CD4-positive, CD25-positive, alpha-beta regulatory T cell (primary cell): Measurements from ENCODE around the gene PLA2G6. TPM values are rescaled to one million over a fixed set of nuclear protein-coding genes. Genes with fewer than 3 reads are reported as not detected.
"Not testable (repeated sequence)": the region's sequence is repeated elsewhere in the genome, so short reads cannot be mapped to it uniquely, and the experiment has no call there.

Source experiments
- ATAC-seq, 2 donors: fragments of 150-1000 bp; cut with Tn5 transposase; one replicate each; pipeline ENCODE4 v1.10.0; 2021; ENCODE audit warnings: low read depth in 2 of 2, moderate number of reproducible peaks in 2 of 2, moderate library complexity in 1 of 2
- DNase-seq, 3 donors: peaks; one replicate each; pipeline versions ENCODE4 v3.0.0 to v3.0.0-alpha.2; 2012 to 2022; ENCODE audit warnings: mixed read lengths in 1 of 3
- H3K27ac ChIP-seq: one replicate; pipeline ENCODE4 v1.7.0; 2013; ENCODE audit warnings: mild to moderate bottlenecking, low read length; ENCODE audit not compliant: insufficient read depth, poor library complexity, severe bottlenecking
- H3K27me3 ChIP-seq: one replicate; pipeline ENCODE4 v1.7.0; 2013; ENCODE audit warnings: low read length; ENCODE audit not compliant: control insufficient read depth, insufficient read depth
- H3K36me3 ChIP-seq: one replicate; pipeline ENCODE4 v1.7.0; 2013; ENCODE audit warnings: mild to moderate bottlenecking, low read length, moderate library complexity; ENCODE audit not compliant: control insufficient read depth, insufficient read depth
- H3K4me1 ChIP-seq: 2 replicates; pipeline ENCODE4 v1.7.0; 2013; ENCODE audit warnings: mild to moderate bottlenecking, low read length; ENCODE audit not compliant: insufficient read depth, control insufficient read depth, poor library complexity, severe bottlenecking
- H3K4me3 ChIP-seq: one replicate; pipeline ENCODE4 v1.7.0; 2013; ENCODE audit warnings: low read depth, mild to moderate bottlenecking, low read length, moderate library complexity
- H3K9me3 ChIP-seq, 2 experiments: 1 replicate in 1 of 2; 2 replicates in 1 of 2; pipeline ENCODE4 v1.7.0; 2013; ENCODE audit warnings: low read length in 2 of 2, mild to moderate bottlenecking in 1 of 2, moderate library complexity in 1 of 2; ENCODE audit not compliant: control insufficient read depth in 2 of 2
- H3K27ac Mint-ChIP-seq, 3 donors: one replicate each; pipeline ENCODE4 v1.8.0; 2020 to 2022; ENCODE audit warnings: mild to moderate bottlenecking in 3 of 3, mixed read lengths in 3 of 3, moderate library complexity in 2 of 3
- H3K27me3 Mint-ChIP-seq: one replicate; pipeline ENCODE4 v1.8.0; 2022; ENCODE audit warnings: mild to moderate bottlenecking, mixed read lengths
- H3K36me3 Mint-ChIP-seq: one replicate; pipeline ENCODE4 v1.8.0; 2020; ENCODE audit warnings: mixed read lengths
- H3K4me1 Mint-ChIP-seq, 4 donors: one replicate each; pipeline ENCODE4 v1.8.0; 2020 to 2022; ENCODE audit warnings: mixed read lengths in 4 of 4, mild to moderate bottlenecking in 1 of 4
- H3K4me3 Mint-ChIP-seq, 4 donors: one replicate each; pipeline ENCODE4 v1.8.0; 2020 to 2022; ENCODE audit warnings: mild to moderate bottlenecking in 4 of 4, mixed read lengths in 4 of 4, moderate library complexity in 3 of 4
- H3K9me3 Mint-ChIP-seq, 7 donors: one replicate each; pipeline ENCODE4 v1.8.0; 2020 to 2022; ENCODE audit warnings: mixed read lengths in 7 of 7, mild to moderate bottlenecking in 3 of 7, moderate library complexity in 2 of 7
- polyA plus RNA-seq, 4 donors: library from polyadenylated mRNA; unstranded; fragments of 300-500 nt; fragmentation: Illumina TruSeq; gene quantifications; one replicate each; pipeline ENCODE4 v1.2.3, GENCODE V29; 2021
- total RNA-seq: library from RNA; stranded (reverse); gene quantifications from one replicate; pipeline ENCODE4 v1.2.3, GENCODE V29; 2022

PLA2G6 gene
- total and polyA plus RNA-seq, 5 donors from 2014 or later, result 2.6 to 137 (median 5.5) TPM

- peak; percentile 19 to 20 for ATAC-seq
- DNase-seq, result peak; percentile 21 to 79 (median 56)
- H3K4me3 ChIP-seq, result peak overlapping the region; percentile 82
- no peaks in the 10 kb centered on the region for H3K27me3 ChIP-seq
- no peaks in the 10 kb centered on the region for H3K36me3 Mint-ChIP-seq
- H3K9me3 ChIP-seq, result no peaks in the 10 kb centered on the region
- H3K27ac ChIP-seq, result peak overlapping the region; percentile 88
- no peaks in the 10 kb centered on the region for H3K27me3 Mint-ChIP-seq
- peaks cover 29% of the 10 kb centered on the region for H3K4me1 ChIP-seq
- H3K9me3 Mint-ChIP-seq, result peaks cover 0 to 2% (median 0%) of the 10 kb centered on the region in 7 donors
- peak overlapping the region; percentile 98 for H3K27ac Mint-ChIP-seq
- H3K36me3 ChIP-seq, result no peaks in the 10 kb centered on the region
- peaks cover 19 to 55% (median 35%) of the 10 kb centered on the region in 4 donors for H3K4me1 Mint-ChIP-seq
- H3K4me3 Mint-ChIP-seq, result peak overlapping the region; percentile 88 to 99 (median 96)
Measured at GRCh38 chr22:38180841-38181452, 683 bp downstream of the PLA2G6 start.

GRCh38 chr22:38178605-38178937, 3.1 kb downstream of the PLA2G6 start:
- not testable (repeated sequence) for ATAC-seq, H3K36me3 Mint-ChIP-seq, H3K36me3 ChIP-seq, H3K27me3 ChIP-seq, H3K27me3 Mint-ChIP-seq, H3K9me3 ChIP-seq, H3K4me3 ChIP-seq, H3K27ac Mint-ChIP-seq, H3K9me3 Mint-ChIP-seq, H3K27ac ChIP-seq, DNase-seq
- H3K4me1 ChIP-seq, result peaks cover 36% of the 10 kb centered on the region
- H3K4me3 Mint-ChIP-seq, result peak overlapping the region in 1 of 4 donors; percentile 71
- H3K4me1 Mint-ChIP-seq, result peaks cover 19 to 65% (median 34%) of the 10 kb centered on the region in 4 donors

- peaks cover 19 to 67% (median 34%) of the 10 kb centered on the region in 4 donors for H3K4me1 Mint-ChIP-seq
- peak overlapping the region in 1 of 4 donors; percentile 58 for H3K4me3 Mint-ChIP-seq
- DNase-seq (no peak), ATAC-seq (no peak)
- H3K27me3 ChIP-seq, result no peaks in the 10 kb centered on the region
- no peak overlapping the region for H3K27ac ChIP-seq
- no peaks in the 10 kb centered on the region for H3K27me3 Mint-ChIP-seq
- H3K9me3 ChIP-seq, result no peaks in the 10 kb centered on the region
- H3K4me3 ChIP-seq, result no peak overlapping the region
- peaks cover 7% of the 10 kb centered on the region for H3K36me3 Mint-ChIP-seq
- H3K9me3 Mint-ChIP-seq, result peaks cover 0 to 2% (median 0%) of the 10 kb centered on the region in 7 donors
- no peaks in the 10 kb centered on the region for H3K36me3 ChIP-seq
- H3K4me1 ChIP-seq, result peaks cover 36% of the 10 kb centered on the region
- peak overlapping the region in 1 of 3 donors; percentile 40 for H3K27ac Mint-ChIP-seq
Measured at GRCh38 chr22:38177926-38178604, 3.6 kb downstream of the PLA2G6 start.

GRCh38 chr22:38177571-38177925, 4.1 kb downstream of the PLA2G6 start:
- ATAC-seq, H3K36me3 ChIP-seq, H3K4me3 ChIP-seq, H3K9me3 ChIP-seq, H3K27me3 ChIP-seq, DNase-seq, H3K27ac ChIP-seq, H3K36me3 Mint-ChIP-seq, H3K27me3 Mint-ChIP-seq, H3K9me3 Mint-ChIP-seq: not testable (repeated sequence)
- peaks cover 19 to 70% (median 34%) of the 10 kb centered on the region in 4 donors for H3K4me1 Mint-ChIP-seq
- peaks cover 36% of the 10 kb centered on the region for H3K4me1 ChIP-seq
- peak overlapping the region in 1 of 4 donors; percentile 58 for H3K4me3 Mint-ChIP-seq
- peak overlapping the region in 1 of 3 donors; percentile 69 for H3K27ac Mint-ChIP-seq

DNA sequence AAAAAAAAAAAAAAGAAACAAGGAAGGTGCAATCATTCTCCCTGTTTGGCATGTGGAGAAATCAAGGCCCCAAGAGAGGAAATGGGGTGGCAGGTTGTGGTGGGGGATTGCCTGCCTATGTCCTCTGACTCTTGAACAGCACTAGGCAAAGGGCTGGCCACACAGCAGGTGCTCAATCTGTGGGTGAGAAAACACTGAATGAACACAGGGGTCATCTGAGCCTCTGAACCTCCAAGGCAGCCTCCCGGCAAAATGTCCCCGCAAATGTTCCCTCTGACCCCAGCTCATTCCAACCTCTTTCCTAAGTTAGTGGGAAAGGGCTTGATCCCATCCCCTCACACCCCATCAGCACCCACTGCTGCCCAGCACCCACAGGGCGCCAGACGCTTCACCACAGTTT, 4.6 kb downstream of the PLA2G6 start:
- Mint-ChIP-seq H3K9me3 (peaks cover 0 to 2% (median 0%) of the 10 kb centered on the region in 7 donors), H3K27me3 (no peaks in the 10 kb centered on the region), H3K36me3 (peaks cover 7% of the 10 kb centered on the region), H3K4me3 (peak overlapping the region in 1 of 4 donors; percentile 64), H3K27ac (peak overlapping the region in 2 of 3 donors; percentile 4 to 69), H3K4me1 (peaks cover 20 to 71% (median 35%) of the 10 kb centered on the region in 4 donors)
- no peaks in the 10 kb centered on the region for H3K9me3 ChIP-seq
- no peaks in the 10 kb centered on the region for H3K27me3 ChIP-seq
- H3K4me3 ChIP-seq, result no peak overlapping the region
- peaks cover 36% of the 10 kb centered on the region for H3K4me1 ChIP-seq
- no peak overlapping the region for H3K27ac ChIP-seq
- ATAC-seq (no peak), DNase-seq (no peak)
- no peaks in the 10 kb centered on the region for H3K36me3 ChIP-seq

- Histone ChIP-seq H3K4me3 (no peak overlapping the region), H3K36me3 (no peaks in the 10 kb centered on the region), H3K4me1 (peaks cover 34% of the 10 kb centered on the region), H3K27me3 (no peaks in the 10 kb centered on the region), H3K27ac (no peak overlapping the region), H3K9me3 (no peaks in the 10 kb centered on the region)
- ATAC-seq (peak in 1 of 2 donors; percentile 52), DNase-seq (peak in 2 of 3 donors; percentile 18 to 57)
- H3K27me3 Mint-ChIP-seq, result no peaks in the 10 kb centered on the region
- H3K27ac Mint-ChIP-seq, result peak overlapping the region in 2 of 3 donors; percentile 55 to 66
- peak overlapping the region in 3 of 4 donors; percentile 46 to 69 (median 64) for H3K4me3 Mint-ChIP-seq
- peaks cover 21 to 64% (median 31%) of the 10 kb centered on the region in 4 donors for H3K4me1 Mint-ChIP-seq
- peaks cover 0 to 2% (median 0%) of the 10 kb centered on the region in 7 donors for H3K9me3 Mint-ChIP-seq
- H3K36me3 Mint-ChIP-seq, result peaks cover 7% of the 10 kb centered on the region
Measured at GRCh38 chr22:38176170-38176741, 5.4 kb downstream of the PLA2G6 start.

- H3K4me1 Mint-ChIP-seq, result peaks cover 17 to 57% (median 24%) of the 10 kb centered on the region in 4 donors
- peaks cover 26% of the 10 kb centered on the region for H3K4me1 ChIP-seq
Measured at GRCh38 chr22:38175206-38176118, 6.2 kb downstream of the PLA2G6 start.

More at GRCh38 chr22:38175206-38176118, 6.2 kb downstream of the PLA2G6 start:
- Histone ChIP-seq H3K36me3 (peaks cover 3% of the 10 kb centered on the region), H3K27me3 (no peaks in the 10 kb centered on the region), H3K9me3 (no peaks in the 10 kb centered on the region), H3K4me3 (no peak overlapping the region), H3K27ac (no peak overlapping the region)
- Mint-ChIP-seq H3K4me3 (no peak overlapping the region), H3K9me3 (peaks cover 0 to 2% (median 0%) of the 10 kb centered on the region in 7 donors), H3K27ac (peak overlapping the region in 2 of 3 donors; percentile 55 to 86), H3K36me3 (peaks cover 7% of the 10 kb centered on the region), H3K27me3 (no peaks in the 10 kb centered on the region)
- DNase-seq, result no peak
- ATAC-seq, result no peak
